ENCODE measurements around the gene MYH15. TPM values are rescaled to one million over a fixed set of nuclear protein-coding genes. Genes with fewer than 3 reads are reported as not detected.

MYH15 gene
- total RNA-seq, 1 experiment from 2014 or later: 1.2 TPM

DNA sequence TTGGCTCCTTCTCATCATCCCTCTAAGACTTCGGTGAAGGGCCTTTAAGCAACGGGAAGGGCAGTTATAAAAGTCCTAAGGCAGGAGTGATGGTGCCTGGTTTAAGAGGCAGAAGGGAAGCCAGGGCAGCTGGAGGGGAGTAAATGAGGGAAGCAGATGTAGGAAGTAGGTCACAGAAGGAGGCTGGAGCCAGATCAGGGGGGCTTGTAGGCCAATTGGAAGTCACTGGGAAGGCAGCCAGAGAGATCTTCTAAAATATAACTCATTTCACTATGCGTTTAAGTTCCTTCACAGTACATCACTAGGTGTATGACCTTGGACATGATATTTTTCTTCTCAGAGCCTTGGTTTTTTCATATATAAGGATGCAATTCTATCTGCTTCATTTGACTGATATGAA lies 94.7 kb downstream of the MYH15 start:
- Histone ChIP-seq H3K9me3 (ENCODE audit: control insufficient read depth, insufficient read depth, low read depth, low read length) (peaks cover 4% of the 10 kb centered on the region; the same call in 1 of the 2 replicates), H3K27ac (ENCODE audit: low read length) (no peak overlapping the region), H3K27me3 (ENCODE audit: control insufficient read depth, insufficient read depth, low read length) (no peaks in the 10 kb centered on the region), H3K36me3 (ENCODE audit: control insufficient read depth, insufficient read depth, low read length) (no peaks in the 10 kb centered on the region), H3K4me1 (ENCODE audit: control insufficient read depth, insufficient read depth, low read length) (no peaks in the 10 kb centered on the region), H3K4me3 (ENCODE audit: low read depth in 2 of 2, low read length in 2 of 2) (no peak overlapping the region)
- ChIA-PET POLR2A (no interaction called here), CTCF (no interaction called here)
- BruUV-seq (replicated peaks): no TSS peak
- no peak for ATAC-seq
- TF ChIP-seq, protein P1, sequence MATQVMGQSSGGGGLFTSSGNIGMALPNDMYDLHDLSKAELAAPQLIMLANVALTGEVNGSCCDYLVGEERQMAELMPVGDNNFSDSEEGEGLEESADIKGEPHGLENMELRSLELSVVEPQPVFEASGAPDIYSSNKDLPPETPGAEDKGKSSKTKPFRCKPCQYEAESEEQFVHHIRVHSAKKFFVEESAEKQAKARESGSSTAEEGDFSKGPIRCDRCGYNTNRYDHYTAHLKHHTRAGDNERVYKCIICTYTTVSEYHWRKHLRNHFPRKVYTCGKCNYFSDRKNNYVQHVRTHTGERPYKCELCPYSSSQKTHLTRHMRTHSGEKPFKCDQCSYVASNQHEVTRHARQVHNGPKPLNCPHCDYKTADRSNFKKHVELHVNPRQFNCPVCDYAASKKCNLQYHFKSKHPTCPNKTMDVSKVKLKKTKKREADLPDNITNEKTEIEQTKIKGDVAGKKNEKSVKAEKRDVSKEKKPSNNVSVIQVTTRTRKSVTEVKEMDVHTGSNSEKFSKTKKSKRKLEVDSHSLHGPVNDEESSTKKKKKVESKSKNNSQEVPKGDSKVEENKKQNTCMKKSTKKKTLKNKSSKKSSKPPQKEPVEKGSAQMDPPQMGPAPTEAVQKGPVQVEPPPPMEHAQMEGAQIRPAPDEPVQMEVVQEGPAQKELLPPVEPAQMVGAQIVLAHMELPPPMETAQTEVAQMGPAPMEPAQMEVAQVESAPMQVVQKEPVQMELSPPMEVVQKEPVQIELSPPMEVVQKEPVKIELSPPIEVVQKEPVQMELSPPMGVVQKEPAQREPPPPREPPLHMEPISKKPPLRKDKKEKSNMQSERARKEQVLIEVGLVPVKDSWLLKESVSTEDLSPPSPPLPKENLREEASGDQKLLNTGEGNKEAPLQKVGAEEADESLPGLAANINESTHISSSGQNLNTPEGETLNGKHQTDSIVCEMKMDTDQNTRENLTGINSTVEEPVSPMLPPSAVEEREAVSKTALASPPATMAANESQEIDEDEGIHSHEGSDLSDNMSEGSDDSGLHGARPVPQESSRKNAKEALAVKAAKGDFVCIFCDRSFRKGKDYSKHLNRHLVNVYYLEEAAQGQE (IDR thresholded peaks at IDR 0.05; ENCODE audit: insufficient read depth in 1 of 2, low read depth in 2 of 2, low read length in 1 of 2): no peak
- TF ChIP-seq TCF7L2 (IDR thresholded peaks at IDR 0.05; ENCODE audit: low read depth, low read length): no peak
- no peak for TF ChIP-seq SIN3A (IDR thresholded peaks at IDR 0.05; ENCODE audit: borderline replicate concordance, insufficient read depth, low read depth, low read length)
- no peak for TF ChIP-seq POLR2AphosphoS5 (IDR thresholded peaks at IDR 0.05; ENCODE audit: low read depth, low read length)
- no peak for TF ChIP-seq CTCF (IDR thresholded peaks at IDR 0.05)
- intact Hi-C loops (cut with micrococcal nuclease; ENCODE audit: unreplicated experiment) (no loop called here), in situ Hi-C loops (cut with HindIII; ENCODE audit: low pct_unique_long_range_greater_than_20kb, low sequenced_read_pairs) (no loop called here)
- DNase-seq (ENCODE audit: low read depth, low spot score): no peak

DNA sequence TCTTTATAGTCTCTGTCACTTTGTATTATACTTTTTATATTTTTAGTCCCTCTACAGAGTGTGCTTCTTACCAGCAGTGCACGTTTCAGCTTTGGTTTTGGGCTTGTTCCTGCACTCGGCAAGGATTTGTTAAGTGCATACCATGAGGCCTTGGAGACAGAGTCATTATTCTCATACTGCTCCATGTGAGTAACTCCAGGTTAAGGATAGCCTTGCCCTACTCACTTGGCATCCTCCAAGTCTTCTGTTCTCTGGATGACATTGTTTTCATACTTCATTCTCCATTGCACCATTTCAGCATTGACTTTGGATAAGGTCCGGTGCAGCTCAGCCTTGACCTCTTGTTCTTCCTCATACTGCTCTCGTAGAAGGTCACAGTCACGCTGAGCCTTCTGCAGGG lies 96.4 kb downstream of the MYH15 start:
- ChIA-PET CTCF (no interaction called here), POLR2A (no interaction called here)
- Histone ChIP-seq H3K27me3 (ENCODE audit: control insufficient read depth, insufficient read depth, low read length) (no peaks in the 10 kb centered on the region), H3K4me3 (ENCODE audit: low read depth in 2 of 2, low read length in 2 of 2) (no peak overlapping the region), H3K36me3 (ENCODE audit: control insufficient read depth, insufficient read depth, low read length) (no peaks in the 10 kb centered on the region), H3K9me3 (ENCODE audit: control insufficient read depth, insufficient read depth, low read depth, low read length) (peaks cover 4% of the 10 kb centered on the region; the same call in 1 of the 2 replicates), H3K27ac (ENCODE audit: low read length) (no peak overlapping the region), H3K4me1 (ENCODE audit: control insufficient read depth, insufficient read depth, low read length) (no peaks in the 10 kb centered on the region)
- no TSS peak for BruUV-seq (replicated peaks)
- intact Hi-C loops (cut with micrococcal nuclease; ENCODE audit: unreplicated experiment) (no loop called here), in situ Hi-C loops (cut with HindIII; ENCODE audit: low pct_unique_long_range_greater_than_20kb, low sequenced_read_pairs) (no loop called here)
- TF ChIP-seq, protein P1 (IDR thresholded peaks at IDR 0.05; ENCODE audit: insufficient read depth in 1 of 2, low read depth in 2 of 2, low read length in 1 of 2): no peak
- no peak for TF ChIP-seq TCF7L2 (IDR thresholded peaks at IDR 0.05; ENCODE audit: low read depth, low read length)
- TF ChIP-seq SIN3A (IDR thresholded peaks at IDR 0.05; ENCODE audit: borderline replicate concordance, insufficient read depth, low read depth, low read length): no peak
- ATAC-seq (no peak), DNase-seq (ENCODE audit: low read depth, low spot score) (no peak)
